Hepatocyte (in vitro differentiated cells): ENCODE results near the gene OR9Q1. TPM values are rescaled to one million over a fixed set of nuclear protein-coding genes. Genes with fewer than 3 reads are reported as not detected.

Experiments
- DNase-seq: peaks from one replicate; pipeline ENCODE4 v3.0.0-alpha.2; 2016; ENCODE audit warnings: low spot score
- H2AFZ ChIP-seq: fragments of 200-600 bp; sonication (generic); 2 replicates; pipeline ENCODE4 v1.6.0; 2016; ENCODE audit warnings: antibody characterized with exemption, mild to moderate bottlenecking
- H3K27ac ChIP-seq: fragments of 200-600 bp; sonication (generic); 2 replicates; pipeline ENCODE4 v1.5.1; 2016; ENCODE audit warnings: mild to moderate bottlenecking
- H3K27me3 ChIP-seq: fragments of 200-600 bp; sonication (generic); 2 replicates; pipeline ENCODE4 v1.6.1; 2016
- H3K36me3 ChIP-seq: fragments of 200-600 bp; sonication (generic); replicated peaks from 2 replicates; pipeline ENCODE4 v1.5.1; 2016; ENCODE audit warnings: low read depth; ENCODE audit not compliant: insufficient read depth
- H3K4me1 ChIP-seq: fragments of 200-600 bp; sonication (generic); 2 replicates; pipeline ENCODE4 v1.5.1; 2016; ENCODE audit warnings: mild to moderate bottlenecking, moderate library complexity; ENCODE audit not compliant: insufficient read depth
- H3K4me2 ChIP-seq: fragments of 200-600 bp; sonication (generic); 2 replicates; pipeline ENCODE4 v1.6.0; 2016
- H3K4me3 ChIP-seq: fragments of 200-600 bp; sonication (generic); 2 replicates; pipeline ENCODE4 v1.5.1; 2016; ENCODE audit warnings: mild to moderate bottlenecking
- H3K79me2 ChIP-seq: fragments of 200-600 bp; sonication (generic); 2 replicates; pipeline ENCODE4 v1.6.0; 2017; ENCODE audit warnings: mild to moderate bottlenecking
- H3K9me2 ChIP-seq: fragments of 200-600 bp; sonication (generic); replicated peaks from 2 replicates; pipeline ENCODE4 v1.6.0; 2017; ENCODE audit warnings: mild to moderate bottlenecking; ENCODE audit not compliant: insufficient read depth
- H3K9me3 ChIP-seq: fragments of 200-600 bp; sonication (generic); 2 replicates; pipeline ENCODE4 v1.5.1; 2016; ENCODE audit warnings: low read depth, mild to moderate bottlenecking
- H4K20me1 ChIP-seq: fragments of 200-600 bp; sonication (generic); 2 replicates; pipeline ENCODE4 v1.6.0; 2016; ENCODE audit warnings: mild to moderate bottlenecking; ENCODE audit not compliant: insufficient read depth, poor library complexity, severe bottlenecking
- EZH2 ChIP-seq: fragments of 200-600 bp; sonication (generic); IDR thresholded peaks from 2 replicates; pipeline ENCODE4 v1.6.1; 2016; ENCODE audit warnings: antibody characterized with exemption, mild to moderate bottlenecking, borderline replicate concordance
- EZH2phosphoT487 ChIP-seq: fragments of 200-600 bp; sonication (generic); IDR thresholded peaks from one replicate; pipeline ENCODE4 v1.6.1; 2018; ENCODE audit warnings: antibody characterized with exemption, mild to moderate bottlenecking, low read depth, moderate library complexity; ENCODE audit not compliant: unreplicated experiment, severe bottlenecking
- WGBS: methylation state at CpG from one replicate; pipeline ENCODE4 v1.1.6; 2016; ENCODE audit warnings: low lambda C conversion rate; ENCODE audit errors: missing lambda C conversion rate; 5-methylcytosine and 5-hydroxymethylcytosine counted together
- polyA plus RNA-seq: library from polyadenylated mRNA; unstranded; fragments of >200 nt; fragmentation: Nextera tagmentation; extraction: Ambion mirVana; gene quantifications from 2 replicates; pipeline ENCODE4 v1.2.1, GENCODE V29; 2016
- total RNA-seq: library from RNA; depleted of rRNA; stranded (reverse); fragments of >200 nt; gene quantifications from 2 replicates; pipeline ENCODE4 v1.2.3, GENCODE V29; 2014
- TF ChIP-seq, protein P1 (sequence below): fragments of 200-600 bp; sonication (generic); IDR thresholded peaks from 2 replicates; pipeline ENCODE4 v1.5.1; 2016; ENCODE audit warnings: antibody characterized with exemption, mild to moderate bottlenecking; ENCODE audit not compliant: poor library complexity

OR9Q1 gene
- total and polyA plus RNA-seq, 2 experiments from 2014 or later = not detected

DNA sequence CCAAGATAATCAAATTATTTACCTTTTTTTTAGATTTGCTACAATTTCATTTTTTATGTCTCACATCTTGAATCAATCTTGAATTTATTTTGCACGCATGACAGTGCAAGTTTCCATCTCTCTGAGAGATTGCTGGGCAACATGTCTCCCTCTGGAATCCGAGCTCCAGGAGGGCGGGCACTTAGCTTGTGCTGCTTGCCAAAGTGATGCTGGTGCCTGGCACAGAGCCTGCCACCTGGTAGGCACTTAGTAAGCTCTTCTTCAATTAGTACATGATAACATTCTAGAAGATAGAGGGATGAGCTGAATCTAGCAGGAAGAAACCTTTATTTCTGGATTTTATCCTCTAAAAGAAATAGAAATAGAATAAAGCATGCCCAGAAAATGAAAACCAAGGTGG, 129.1 kb downstream of the OR9Q1 start:
- no peaks in the 10 kb centered on the region for H3K9me3 ChIP-seq
- no peaks in the 10 kb centered on the region for H3K4me1 ChIP-seq
- TF ChIP-seq, protein P1, sequence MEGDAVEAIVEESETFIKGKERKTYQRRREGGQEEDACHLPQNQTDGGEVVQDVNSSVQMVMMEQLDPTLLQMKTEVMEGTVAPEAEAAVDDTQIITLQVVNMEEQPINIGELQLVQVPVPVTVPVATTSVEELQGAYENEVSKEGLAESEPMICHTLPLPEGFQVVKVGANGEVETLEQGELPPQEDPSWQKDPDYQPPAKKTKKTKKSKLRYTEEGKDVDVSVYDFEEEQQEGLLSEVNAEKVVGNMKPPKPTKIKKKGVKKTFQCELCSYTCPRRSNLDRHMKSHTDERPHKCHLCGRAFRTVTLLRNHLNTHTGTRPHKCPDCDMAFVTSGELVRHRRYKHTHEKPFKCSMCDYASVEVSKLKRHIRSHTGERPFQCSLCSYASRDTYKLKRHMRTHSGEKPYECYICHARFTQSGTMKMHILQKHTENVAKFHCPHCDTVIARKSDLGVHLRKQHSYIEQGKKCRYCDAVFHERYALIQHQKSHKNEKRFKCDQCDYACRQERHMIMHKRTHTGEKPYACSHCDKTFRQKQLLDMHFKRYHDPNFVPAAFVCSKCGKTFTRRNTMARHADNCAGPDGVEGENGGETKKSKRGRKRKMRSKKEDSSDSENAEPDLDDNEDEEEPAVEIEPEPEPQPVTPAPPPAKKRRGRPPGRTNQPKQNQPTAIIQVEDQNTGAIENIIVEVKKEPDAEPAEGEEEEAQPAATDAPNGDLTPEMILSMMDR = no peak
- TF ChIP-seq EZH2 (no peak), EZH2phosphoT487 (no peak)
- no peaks in the 10 kb centered on the region for H3K9me2 ChIP-seq
- DNase-seq = no peak
- no peak overlapping the region for H3K27ac ChIP-seq
- H3K4me2 ChIP-seq = no peak overlapping the region
- 84% methylated on average over 3 of the region's 3 CpGs for WGBS
- H3K4me3 ChIP-seq = no peak overlapping the region
- no peaks in the 10 kb centered on the region for H3K79me2 ChIP-seq
- no peak overlapping the region for H2AFZ ChIP-seq
- no peaks in the 10 kb centered on the region for H3K36me3 ChIP-seq
- H4K20me1 ChIP-seq = no peaks in the 10 kb centered on the region
- H3K27me3 ChIP-seq = no peaks in the 10 kb centered on the region

- H3K4me1 ChIP-seq = peaks cover 10% of the 10 kb centered on the region
- no peak overlapping the region for H2AFZ ChIP-seq
- peak overlapping the region; percentile 62 for H3K27ac ChIP-seq
- H3K4me2 ChIP-seq = no peak overlapping the region
- DNase-seq = no peak
- H3K79me2 ChIP-seq = no peaks in the 10 kb centered on the region
- no peaks in the 10 kb centered on the region for H3K9me3 ChIP-seq
- TF ChIP-seq EZH2phosphoT487 = no peak
- TF ChIP-seq EZH2 = no peak
- TF ChIP-seq, protein P1 = no peak
- WGBS = 75% methylated on average over 4 of the region's 4 CpGs
- no peak overlapping the region for H3K4me3 ChIP-seq
- H3K36me3 ChIP-seq = no peaks in the 10 kb centered on the region
- H4K20me1 ChIP-seq = no peaks in the 10 kb centered on the region
- no peaks in the 10 kb centered on the region for H3K27me3 ChIP-seq
- H3K9me2 ChIP-seq = no peaks in the 10 kb centered on the region
Measured at GRCh38 chr11:58164389-58164788, 140.7 kb downstream of the OR9Q1 start.

DNA sequence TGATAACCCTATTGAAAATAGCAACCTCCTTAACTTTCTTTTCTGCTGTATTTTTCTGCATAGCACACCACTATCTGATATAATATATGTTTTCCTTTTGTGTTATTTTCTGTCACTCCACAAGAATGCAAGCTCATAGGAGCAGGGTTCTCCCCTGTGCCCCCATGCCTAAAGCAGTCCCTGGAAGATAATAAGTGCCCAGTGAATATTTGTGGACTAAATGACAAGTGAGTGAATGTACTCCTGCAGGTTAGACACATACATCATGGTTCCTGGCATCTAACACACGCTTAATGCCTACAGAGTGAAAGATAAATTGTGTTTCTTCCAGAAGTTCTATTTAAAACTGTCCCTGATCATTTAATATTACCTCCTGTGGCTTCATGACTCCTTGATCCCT, 141.3 kb downstream of the OR9Q1 start:
- H2AFZ ChIP-seq = no peak overlapping the region
- peaks cover 10% of the 10 kb centered on the region for H3K4me1 ChIP-seq
- H3K27me3 ChIP-seq = no peaks in the 10 kb centered on the region
- no peak overlapping the region for H3K4me3 ChIP-seq
- no peaks in the 10 kb centered on the region for H3K79me2 ChIP-seq
- H3K9me2 ChIP-seq = no peaks in the 10 kb centered on the region
- no peaks in the 10 kb centered on the region for H3K9me3 ChIP-seq
- H3K36me3 ChIP-seq = no peaks in the 10 kb centered on the region
- TF ChIP-seq, protein P1 = no peak
- TF ChIP-seq EZH2 (no peak), EZH2phosphoT487 (no peak)
- DNase-seq = no peak
- no peaks in the 10 kb centered on the region for H4K20me1 ChIP-seq
- 84% methylated on average over 1 of the region's 1 CpG for WGBS
- peak overlapping the region; percentile 62 for H3K27ac ChIP-seq
- no peak overlapping the region for H3K4me2 ChIP-seq

DNA sequence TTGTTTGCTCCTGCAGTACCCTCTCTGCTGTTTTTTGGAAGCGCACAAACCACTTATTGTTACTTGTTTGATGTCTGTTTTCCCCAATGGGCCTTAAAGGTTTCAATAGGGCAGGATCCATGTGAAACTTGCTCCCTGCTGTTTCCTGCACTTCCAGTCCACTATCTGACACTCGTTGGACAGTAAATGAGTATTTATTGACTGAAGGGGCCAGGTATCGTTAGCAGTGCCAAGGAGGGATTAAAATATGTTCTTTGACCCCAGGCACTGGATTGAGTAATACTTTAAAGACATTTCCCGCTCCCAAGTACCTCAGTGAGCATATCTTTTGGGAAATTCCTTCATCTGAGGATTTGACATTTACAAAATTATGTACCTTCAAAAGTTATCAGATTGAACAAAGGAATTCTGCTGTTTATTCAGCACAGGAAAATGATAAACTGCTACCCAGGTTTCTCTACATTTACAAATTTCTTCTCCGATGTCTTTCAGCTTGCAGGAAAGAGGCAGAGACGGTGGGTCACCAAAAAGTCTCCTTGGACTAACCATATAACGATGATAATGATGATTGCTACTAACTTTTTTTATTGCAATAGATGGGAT, 141.9 kb downstream of the OR9Q1 start:
- Histone ChIP-seq H2AFZ (no peak overlapping the region), H3K9me3 (no peaks in the 10 kb centered on the region), H3K4me3 (no peak overlapping the region), H3K27me3 (no peaks in the 10 kb centered on the region), H3K9me2 (no peaks in the 10 kb centered on the region), H3K4me1 (peaks cover 10% of the 10 kb centered on the region), H3K4me2 (peak overlapping the region; percentile 12), H3K79me2 (no peaks in the 10 kb centered on the region), H3K27ac (peak overlapping the region; percentile 62), H3K36me3 (no peaks in the 10 kb centered on the region), H4K20me1 (no peaks in the 10 kb centered on the region)
- no peak for TF ChIP-seq EZH2
- TF ChIP-seq EZH2phosphoT487 = no peak
- TF ChIP-seq, protein P1 = no peak
- DNase-seq = peak; percentile 40
- WGBS = 56% methylated on average over 7 of the region's 7 CpGs
